ENCODE measurements around the gene KRT72. TPM values are rescaled to one million over a fixed set of nuclear protein-coding genes. Genes with fewer than 3 reads are reported as not detected.

Gene KRT72
- total RNA-seq, 4 donors from 2014 or later: not detected

- Histone ChIP-seq H3K27ac (no peak overlapping the region), H3K9me3 (no peaks in the 10 kb centered on the region), H3K4me3 (replicated peaks in 1 of 3) (no peak overlapping the region), H3K27me3 (no peaks in the 10 kb centered on the region), H3K4me1 (peaks cover 5 to 21% of the 10 kb centered on the region in 2 donors), H3K36me3 (no peaks in the 10 kb centered on the region)
- no peak for TF ChIP-seq POLR2A (IDR thresholded peaks at IDR 0.05)
- TF ChIP-seq, protein P1, sequence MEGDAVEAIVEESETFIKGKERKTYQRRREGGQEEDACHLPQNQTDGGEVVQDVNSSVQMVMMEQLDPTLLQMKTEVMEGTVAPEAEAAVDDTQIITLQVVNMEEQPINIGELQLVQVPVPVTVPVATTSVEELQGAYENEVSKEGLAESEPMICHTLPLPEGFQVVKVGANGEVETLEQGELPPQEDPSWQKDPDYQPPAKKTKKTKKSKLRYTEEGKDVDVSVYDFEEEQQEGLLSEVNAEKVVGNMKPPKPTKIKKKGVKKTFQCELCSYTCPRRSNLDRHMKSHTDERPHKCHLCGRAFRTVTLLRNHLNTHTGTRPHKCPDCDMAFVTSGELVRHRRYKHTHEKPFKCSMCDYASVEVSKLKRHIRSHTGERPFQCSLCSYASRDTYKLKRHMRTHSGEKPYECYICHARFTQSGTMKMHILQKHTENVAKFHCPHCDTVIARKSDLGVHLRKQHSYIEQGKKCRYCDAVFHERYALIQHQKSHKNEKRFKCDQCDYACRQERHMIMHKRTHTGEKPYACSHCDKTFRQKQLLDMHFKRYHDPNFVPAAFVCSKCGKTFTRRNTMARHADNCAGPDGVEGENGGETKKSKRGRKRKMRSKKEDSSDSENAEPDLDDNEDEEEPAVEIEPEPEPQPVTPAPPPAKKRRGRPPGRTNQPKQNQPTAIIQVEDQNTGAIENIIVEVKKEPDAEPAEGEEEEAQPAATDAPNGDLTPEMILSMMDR (IDR thresholded peaks at IDR 0.05): no peak
- intact Hi-C loops (cut with DNase I): no loop called here
- 58 to 76% methylated on average over 2 of the region's 2 CpGs for WGBS, 2 donors
- DNase-seq: no peak
These were observed 43.8 kb downstream of the KRT72 start for GRCh38 chr12:52557476-52557875.

- Histone ChIP-seq H3K4me1 (peaks cover 6 to 19% of the 10 kb centered on the region in 2 donors), H3K27me3 (no peaks in the 10 kb centered on the region), H3K9me3 (no peaks in the 10 kb centered on the region), H3K36me3 (no peaks in the 10 kb centered on the region), H3K4me3 (replicated peaks in 1 of 3) (no peak overlapping the region), H3K27ac (no peak overlapping the region)
- no peak for DNase-seq
- WGBS, 2 donors: 85 to 86% methylated on average over 6 of the region's 6 CpGs
- intact Hi-C loops (cut with DNase I): no loop called here
- TF ChIP-seq, protein P1 (IDR thresholded peaks at IDR 0.05): no peak
- TF ChIP-seq POLR2A (IDR thresholded peaks at IDR 0.05): no peak
These were observed 45.7 kb downstream of the KRT72 start for GRCh38 chr12:52555577-52555976.

GRCh38 chr12:52552681-52553195 is 48.5 kb downstream of the KRT72 start, which contains the start of gene KRT71:
Gene KRT71, minus strand, starts transcription at chr12:52553145. Its CDS starts 68 bp downstream, at chr12:52553077.
- Histone ChIP-seq H3K27me3 (no peaks in the 10 kb centered on the region), H3K36me3 (no peaks in the 10 kb centered on the region), H3K4me3 (replicated peaks in 1 of 3) (no peak within 1 kb of the TSS), H3K4me1 (peaks cover 6 to 19% of the 10 kb centered on the region in 2 donors), H3K27ac (no peak within 1 kb of the TSS), H3K9me3 (no peaks in the 10 kb centered on the region)
- TF ChIP-seq, protein P1 (IDR thresholded peaks at IDR 0.05): no peak
- no peak for TF ChIP-seq POLR2A (IDR thresholded peaks at IDR 0.05)
- WGBS, 2 donors: 65 to 89% methylated on average over 6 to 11 of the region's 14 CpGs
- intact Hi-C loops (cut with DNase I): no loop called here
- no peak for DNase-seq

DNA sequence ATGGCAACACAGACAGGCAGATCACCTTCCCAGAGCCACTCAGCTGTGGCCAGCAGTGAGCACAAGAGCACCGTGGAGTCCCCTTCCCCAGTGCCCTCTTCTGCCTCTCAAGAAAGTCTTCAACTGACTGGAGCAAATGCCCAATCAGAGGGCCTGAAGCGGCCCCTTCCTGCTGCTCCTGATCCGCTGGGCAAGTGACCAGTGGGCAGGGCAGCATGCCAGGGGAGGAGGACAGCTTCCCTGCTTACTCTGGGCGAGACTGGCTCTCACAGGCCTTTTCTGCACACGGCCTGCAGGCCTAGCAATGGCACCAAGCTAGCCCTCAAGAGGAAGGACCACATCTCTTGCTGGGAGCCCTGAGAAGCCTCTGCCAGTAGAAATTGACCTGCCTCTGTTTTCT is 49.2 kb downstream of the KRT72 start:
- no peaks in the 10 kb centered on the region for H3K9me3 ChIP-seq
- 17 to 42% methylated on average over 3 to 5 of the region's 5 CpGs for WGBS, 2 donors

DNA sequence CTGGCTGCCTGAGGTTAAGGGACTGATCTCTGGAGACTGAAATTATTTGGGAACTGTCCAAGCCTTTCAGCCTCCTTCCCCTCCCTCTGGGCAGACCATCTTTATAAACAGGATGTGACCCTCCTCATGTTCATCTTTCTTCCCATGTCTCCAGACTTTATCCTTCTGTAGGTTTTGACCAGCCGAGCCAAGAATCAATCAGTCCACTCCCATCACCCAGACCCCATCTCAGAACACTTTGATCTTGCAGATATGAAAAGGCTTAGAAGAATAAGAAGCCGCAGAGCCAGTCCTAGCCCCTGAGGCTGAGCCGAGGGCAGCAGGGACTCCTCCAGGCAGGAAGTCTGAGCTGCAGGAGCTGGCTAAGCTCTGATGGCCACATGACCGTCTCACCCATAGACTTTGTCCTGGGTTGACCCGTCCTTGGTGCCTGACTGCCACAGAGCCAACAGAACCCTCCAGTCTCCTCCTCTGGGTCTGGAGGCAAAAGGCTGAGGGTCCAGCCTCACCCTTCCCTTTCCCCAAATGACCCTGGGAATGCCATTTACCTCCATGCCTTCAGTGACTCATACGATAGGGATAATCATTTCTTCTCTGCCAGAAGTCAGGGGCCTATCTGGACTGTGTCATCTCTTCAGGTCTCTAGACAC is 49.9 kb downstream of the KRT72 start:
- WGBS, 2 donors: 56 to 67% methylated on average over 6 of the region's 6 CpGs
- no peaks in the 10 kb centered on the region for H3K9me3 ChIP-seq
- no peak overlapping the region for H3K27ac ChIP-seq
- TF ChIP-seq, protein P1 (IDR thresholded peaks at IDR 0.05): no peak
- TF ChIP-seq POLR2A (IDR thresholded peaks at IDR 0.05): no peak
- peaks cover 6 to 19% of the 10 kb centered on the region in 2 donors for H3K4me1 ChIP-seq
- H3K27me3 ChIP-seq: no peaks in the 10 kb centered on the region
- DNase-seq: no peak
- intact Hi-C loops (cut with DNase I): no loop called here
- no peaks in the 10 kb centered on the region for H3K36me3 ChIP-seq
- H3K4me3 ChIP-seq (replicated peaks in 1 of 3): no peak overlapping the region

More for the DNA sequence above, 49.2 kb downstream of the KRT72 start:
- H3K27me3 ChIP-seq: no peaks in the 10 kb centered on the region
- no peak overlapping the region for H3K27ac ChIP-seq
- intact Hi-C loops (cut with DNase I): no loop called here
- TF ChIP-seq, protein P1 (IDR thresholded peaks at IDR 0.05): no peak
- TF ChIP-seq POLR2A (IDR thresholded peaks at IDR 0.05): no peak
- peaks cover 6 to 19% of the 10 kb centered on the region in 2 donors for H3K4me1 ChIP-seq
- peak; percentile 88 to 91 for DNase-seq
- H3K36me3 ChIP-seq: no peaks in the 10 kb centered on the region
- H3K4me3 ChIP-seq (replicated peaks in 1 of 3): no peak overlapping the region
